Measurements from ENCODE around the gene ALG10.

The ALG10 gene

GRCh38 chr12:34051486-34051885 lies 29.2 kb downstream of the ALG10 start:
- no peak overlapping the region for H3K4me3 ChIP-seq (ENCODE audit: low read depth, low read length)
- TF ChIP-seq CTCF (IDR thresholded peaks at IDR 0.05; ENCODE audit: low read depth, low read length) = no peak

- TF ChIP-seq CTCF (IDR thresholded peaks at IDR 0.05; ENCODE audit: low read depth, low read length) = no peak
- no peak overlapping the region for H3K4me3 ChIP-seq (ENCODE audit: low read depth, low read length)
Observed at GRCh38 chr12:34054938-34055337, 32.6 kb downstream of the ALG10 start.
